SK-N-SH treated with all-trans-retinoic acid at 6 μM for 48 hours (cell line): ENCODE measurements around the gene C13orf46.

Experiments
- ATAC-seq: fragments of 200-7000 bp; cut with Tn5 transposase; 3 replicates; pipeline ENCODE4 v1.9.1; 2020; ENCODE audit warnings: mild to moderate bottlenecking, moderate library complexity
- ARNTL ChIP-seq: fragments of 450-650 bp; formaldehyde crosslinking; IDR thresholded peaks from 2 replicates; pipeline ENCODE4 v1.5.0; 2020; ENCODE audit warnings: low read depth, mild to moderate bottlenecking, moderate library complexity, borderline replicate concordance
- BACH2 ChIP-seq: fragments of 250-450 bp; sonication (Bioruptor Pico); IDR thresholded peaks from 2 replicates; pipeline ENCODE4 v1.9.0; 2021; ENCODE audit warnings: mild to moderate bottlenecking, borderline replicate concordance
- ESRRG ChIP-seq: fragments of 250-450 bp; sonication (Bioruptor Pico); IDR thresholded peaks from 2 replicates; pipeline ENCODE4 v1.6.1; 2021; ENCODE audit warnings: mild to moderate bottlenecking
- GLIS3 ChIP-seq: fragments of 250-450 bp; sonication (Bioruptor Pico); IDR thresholded peaks from 2 replicates; pipeline ENCODE4 v1.5.0; 2020; ENCODE audit warnings: mild to moderate bottlenecking, moderate library complexity
- OSR1 ChIP-seq: fragments of 250-450 bp; sonication (Bioruptor Pico); IDR thresholded peaks from 2 replicates; pipeline ENCODE4 v1.8.0; 2022; ENCODE audit warnings: moderate library complexity, mild to moderate bottlenecking, inconsistent platforms
- PPARA ChIP-seq: fragments of 250-450 bp; sonication (Bioruptor Pico); IDR thresholded peaks from 2 replicates; pipeline ENCODE4 v1.5.0; 2020; ENCODE audit warnings: mild to moderate bottlenecking, borderline replicate concordance
- RARB ChIP-seq: fragments of 250-450 bp; sonication (Bioruptor Pico); IDR thresholded peaks from 2 replicates; pipeline ENCODE4 v1.8.0; 2021; ENCODE audit warnings: mild to moderate bottlenecking, moderate library complexity
- SNAI2 ChIP-seq: fragments of 250-450 bp; sonication (Bioruptor Pico); IDR thresholded peaks from 2 replicates; pipeline ENCODE4 v1.5.0; 2020; ENCODE audit warnings: mild to moderate bottlenecking, moderate library complexity
- TCF4 ChIP-seq: fragments of 250-450 bp; sonication (Bioruptor Pico); IDR thresholded peaks from 2 replicates; pipeline ENCODE4 v1.8.0; 2021; ENCODE audit warnings: mild to moderate bottlenecking, moderate library complexity, borderline replicate concordance
- ZC3H10 ChIP-seq: fragments of 250-450 bp; sonication (Bioruptor Pico); IDR thresholded peaks from 2 replicates; pipeline ENCODE4 v1.5.1; 2021; ENCODE audit warnings: mild to moderate bottlenecking, moderate library complexity
- ZFP3 ChIP-seq: fragments of 250-450 bp; sonication (Bioruptor Pico); IDR thresholded peaks from 2 replicates; pipeline ENCODE4 v1.5.0; 2020; ENCODE audit warnings: mild to moderate bottlenecking, moderate library complexity
- ZFP30 ChIP-seq: fragments of 450-650 bp; formaldehyde crosslinking; IDR thresholded peaks from 2 replicates; pipeline ENCODE4 v1.5.0; 2022; ENCODE audit warnings: mild to moderate bottlenecking, moderate library complexity
- ZNF565 ChIP-seq: fragments of 450-650 bp; formaldehyde crosslinking; conservative IDR thresholded peaks from 2 replicates; pipeline ENCODE4 v1.5.0; 2020; ENCODE audit warnings: low read depth, mild to moderate bottlenecking, moderate library complexity
- ZNF70 ChIP-seq: fragments of 450-650 bp; formaldehyde crosslinking; IDR thresholded peaks from 2 replicates; pipeline ENCODE4 v1.5.0; 2020; ENCODE audit warnings: mild to moderate bottlenecking, moderate library complexity
- ZNF8 ChIP-seq: fragments of 450-650 bp; formaldehyde crosslinking; IDR thresholded peaks from 2 replicates; pipeline ENCODE4 v1.5.0; 2020; ENCODE audit warnings: mild to moderate bottlenecking, moderate library complexity
- TF ChIP-seq, protein P1 (sequence below): fragments of 250-450 bp; sonication (Bioruptor Pico); IDR thresholded peaks from 2 replicates; pipeline ENCODE4 v1.5.1; 2020; ENCODE audit warnings: low read depth, mild to moderate bottlenecking, moderate library complexity
- TF ChIP-seq, protein P2 (sequence below): fragments of 250-450 bp; sonication (Bioruptor Pico); IDR thresholded peaks from 2 replicates; pipeline ENCODE4 v1.8.0; 2020; ENCODE audit warnings: mild to moderate bottlenecking, moderate library complexity, borderline replicate concordance
- TF ChIP-seq, protein P3 (sequence below): fragments of 250-450 bp; sonication (Bioruptor Pico); IDR thresholded peaks from 2 replicates; pipeline ENCODE4 v1.8.0; 2021; ENCODE audit warnings: low read depth, mild to moderate bottlenecking, moderate library complexity, borderline replicate concordance
- TF ChIP-seq, protein P4 (sequence below): fragments of 250-450 bp; sonication (Bioruptor Pico); IDR thresholded peaks from 2 replicates; pipeline ENCODE4 v1.5.1; 2021; ENCODE audit warnings: mild to moderate bottlenecking, moderate library complexity

Gene C13orf46

DNA sequence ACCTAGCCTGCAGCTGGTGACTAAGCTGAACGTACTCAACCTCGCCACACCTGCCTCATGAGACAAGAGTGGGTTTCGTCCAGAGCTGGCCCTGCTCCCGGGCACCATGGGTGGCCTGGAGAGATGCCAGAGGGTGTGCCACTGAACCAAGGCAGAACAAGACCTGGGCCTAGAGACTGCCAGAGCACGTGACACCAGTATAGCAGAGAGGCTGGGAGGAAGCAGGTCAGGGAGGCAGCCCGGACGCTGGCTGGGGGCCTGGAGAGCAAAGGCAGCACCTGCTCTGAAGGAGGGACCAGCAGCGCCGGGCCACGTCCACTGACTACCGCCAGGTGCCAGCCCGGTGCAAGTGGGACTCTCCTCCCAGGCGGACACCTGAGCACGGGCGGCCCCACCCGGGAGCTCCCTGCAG, 7.3 kb upstream of the C13orf46 start:
- ATAC-seq: no peak
- TF ChIP-seq ARNTL (CRISPR knock-in tag) (no peak), SNAI2 (CRISPR knock-in tag) (no peak), GLIS3 (CRISPR knock-in tag) (no peak)

DNA sequence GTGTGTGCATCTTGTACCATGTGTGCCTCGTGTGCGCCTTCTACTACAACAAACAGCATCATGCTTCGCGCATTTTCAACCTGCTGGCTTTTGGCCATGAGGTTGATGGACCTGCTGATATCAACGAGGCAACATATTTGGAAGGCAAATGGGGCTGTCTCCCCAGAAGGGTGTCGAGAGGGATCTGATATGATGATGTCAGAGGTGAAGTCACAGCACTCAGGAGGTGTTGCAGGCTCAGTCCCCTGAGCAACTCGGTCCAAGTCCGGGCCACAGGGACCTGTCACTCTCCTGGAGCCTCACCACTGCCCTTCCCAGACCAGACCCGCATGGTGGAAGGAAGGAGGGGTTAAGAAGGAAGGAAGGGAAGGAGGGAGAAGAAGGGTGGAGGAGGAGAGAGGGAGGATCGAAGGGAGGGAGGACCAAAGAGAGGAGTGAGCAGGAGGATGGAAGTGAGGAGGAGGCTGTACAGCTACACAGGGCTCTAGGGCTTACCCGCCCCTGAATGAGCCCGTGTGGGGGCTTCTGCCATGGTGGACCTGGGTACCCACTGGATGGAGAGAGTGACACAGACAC, 6.7 kb upstream of the C13orf46 start:
- no peak for ATAC-seq
- TF ChIP-seq ZFP30 (CRISPR knock-in tag): no peak
- no peak for TF ChIP-seq ZC3H10 (CRISPR knock-in tag)
- TF ChIP-seq PPARA (CRISPR knock-in tag): no peak
- TF ChIP-seq BACH2 (CRISPR knock-in tag): no peak
- TF ChIP-seq, protein P1, sequence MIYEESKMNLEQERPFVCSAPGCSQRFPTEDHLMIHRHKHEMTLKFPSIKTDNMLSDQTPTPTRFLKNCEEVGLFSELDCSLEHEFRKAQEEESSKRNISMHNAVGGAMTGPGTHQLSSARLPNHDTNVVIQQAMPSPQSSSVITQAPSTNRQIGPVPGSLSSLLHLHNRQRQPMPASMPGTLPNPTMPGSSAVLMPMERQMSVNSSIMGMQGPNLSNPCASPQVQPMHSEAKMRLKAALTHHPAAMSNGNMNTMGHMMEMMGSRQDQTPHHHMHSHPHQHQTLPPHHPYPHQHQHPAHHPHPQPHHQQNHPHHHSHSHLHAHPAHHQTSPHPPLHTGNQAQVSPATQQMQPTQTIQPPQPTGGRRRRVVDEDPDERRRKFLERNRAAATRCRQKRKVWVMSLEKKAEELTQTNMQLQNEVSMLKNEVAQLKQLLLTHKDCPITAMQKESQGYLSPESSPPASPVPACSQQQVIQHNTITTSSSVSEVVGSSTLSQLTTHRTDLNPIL (CRISPR knock-in tag): no peak
- no peak for TF ChIP-seq ARNTL (CRISPR knock-in tag)
- TF ChIP-seq ZFP3 (CRISPR knock-in tag): no peak
- TF ChIP-seq, all 23 proteins: peak for 0

DNA sequence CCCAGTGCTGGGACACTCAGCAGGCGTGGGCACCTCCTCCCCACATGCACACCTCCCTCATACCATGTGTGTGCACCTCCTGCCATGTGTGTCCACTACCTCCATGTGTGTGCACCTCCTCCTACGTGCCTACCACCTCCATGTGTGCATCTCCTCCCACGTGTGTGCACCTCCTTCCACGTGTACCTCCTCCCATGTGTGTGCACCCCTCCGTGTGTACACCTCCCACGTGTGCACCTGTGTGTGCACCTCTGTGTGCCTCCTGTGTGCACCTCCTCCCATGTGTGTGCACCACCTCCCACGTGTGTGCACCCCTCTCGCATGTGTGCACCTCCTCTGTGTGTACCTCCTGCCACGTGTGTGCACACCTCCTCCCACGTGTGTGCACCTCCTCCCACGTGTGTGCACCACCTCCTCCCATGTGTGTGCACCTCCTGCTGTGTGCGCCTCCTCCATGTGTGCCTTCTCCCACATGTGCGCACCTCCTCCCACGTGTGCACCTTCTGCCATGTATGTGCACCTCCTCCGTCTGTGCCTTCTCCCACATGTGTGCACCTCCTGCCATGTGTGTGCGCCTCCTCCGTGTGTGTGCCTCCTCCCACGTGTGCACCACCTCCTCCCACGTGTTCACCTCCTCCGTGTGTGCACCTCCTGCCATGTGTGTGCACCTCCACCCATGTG, 6.1 kb upstream of the C13orf46 start:
- ATAC-seq: no peak
- TF ChIP-seq ZNF565 (CRISPR knock-in tag) (no peak), SNAI2 (CRISPR knock-in tag) (no peak), OSR1 (CRISPR knock-in tag) (no peak), ZNF8 (CRISPR knock-in tag) (no peak), RARB (no peak), ESRRG (CRISPR knock-in tag) (no peak), ZNF70 (no peak)
- TF ChIP-seq, protein P1 (CRISPR knock-in tag): no peak
- TF ChIP-seq, protein P2, sequence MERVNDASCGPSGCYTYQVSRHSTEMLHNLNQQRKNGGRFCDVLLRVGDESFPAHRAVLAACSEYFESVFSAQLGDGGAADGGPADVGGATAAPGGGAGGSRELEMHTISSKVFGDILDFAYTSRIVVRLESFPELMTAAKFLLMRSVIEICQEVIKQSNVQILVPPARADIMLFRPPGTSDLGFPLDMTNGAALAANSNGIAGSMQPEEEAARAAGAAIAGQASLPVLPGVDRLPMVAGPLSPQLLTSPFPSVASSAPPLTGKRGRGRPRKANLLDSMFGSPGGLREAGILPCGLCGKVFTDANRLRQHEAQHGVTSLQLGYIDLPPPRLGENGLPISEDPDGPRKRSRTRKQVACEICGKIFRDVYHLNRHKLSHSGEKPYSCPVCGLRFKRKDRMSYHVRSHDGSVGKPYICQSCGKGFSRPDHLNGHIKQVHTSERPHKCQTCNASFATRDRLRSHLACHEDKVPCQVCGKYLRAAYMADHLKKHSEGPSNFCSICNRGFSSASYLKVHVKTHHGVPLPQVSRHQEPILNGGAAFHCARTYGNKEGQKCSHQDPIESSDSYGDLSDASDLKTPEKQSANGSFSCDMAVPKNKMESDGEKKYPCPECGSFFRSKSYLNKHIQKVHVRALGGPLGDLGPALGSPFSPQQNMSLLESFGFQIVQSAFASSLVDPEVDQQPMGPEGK (CRISPR knock-in tag): no peak
- TF ChIP-seq, protein P3, sequence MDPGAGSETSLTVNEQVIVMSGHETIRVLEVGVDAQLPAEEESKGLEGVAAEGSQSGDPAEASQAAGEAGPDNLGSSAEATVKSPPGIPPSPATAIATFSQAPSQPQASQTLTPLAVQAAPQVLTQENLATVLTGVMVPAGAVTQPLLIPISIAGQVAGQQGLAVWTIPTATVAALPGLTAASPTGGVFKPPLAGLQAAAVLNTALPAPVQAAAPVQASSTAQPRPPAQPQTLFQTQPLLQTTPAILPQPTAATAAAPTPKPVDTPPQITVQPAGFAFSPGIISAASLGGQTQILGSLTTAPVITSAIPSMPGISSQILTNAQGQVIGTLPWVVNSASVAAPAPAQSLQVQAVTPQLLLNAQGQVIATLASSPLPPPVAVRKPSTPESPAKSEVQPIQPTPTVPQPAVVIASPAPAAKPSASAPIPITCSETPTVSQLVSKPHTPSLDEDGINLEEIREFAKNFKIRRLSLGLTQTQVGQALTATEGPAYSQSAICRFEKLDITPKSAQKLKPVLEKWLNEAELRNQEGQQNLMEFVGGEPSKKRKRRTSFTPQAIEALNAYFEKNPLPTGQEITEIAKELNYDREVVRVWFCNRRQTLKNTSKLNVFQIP (CRISPR knock-in tag): no peak
- TF ChIP-seq, protein P4, sequence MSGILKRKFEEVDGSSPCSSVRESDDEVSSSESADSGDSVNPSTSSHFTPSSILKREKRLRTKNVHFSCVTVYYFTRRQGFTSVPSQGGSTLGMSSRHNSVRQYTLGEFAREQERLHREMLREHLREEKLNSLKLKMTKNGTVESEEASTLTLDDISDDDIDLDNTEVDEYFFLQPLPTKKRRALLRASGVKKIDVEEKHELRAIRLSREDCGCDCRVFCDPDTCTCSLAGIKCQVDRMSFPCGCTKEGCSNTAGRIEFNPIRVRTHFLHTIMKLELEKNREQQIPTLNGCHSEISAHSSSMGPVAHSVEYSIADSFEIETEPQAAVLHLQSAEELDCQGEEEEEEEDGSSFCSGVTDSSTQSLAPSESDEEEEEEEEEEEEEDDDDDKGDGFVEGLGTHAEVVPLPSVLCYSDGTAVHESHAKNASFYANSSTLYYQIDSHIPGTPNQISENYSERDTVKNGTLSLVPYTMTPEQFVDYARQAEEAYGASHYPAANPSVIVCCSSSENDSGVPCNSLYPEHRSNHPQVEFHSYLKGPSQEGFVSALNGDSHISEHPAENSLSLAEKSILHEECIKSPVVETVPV (CRISPR knock-in tag): no peak

DNA sequence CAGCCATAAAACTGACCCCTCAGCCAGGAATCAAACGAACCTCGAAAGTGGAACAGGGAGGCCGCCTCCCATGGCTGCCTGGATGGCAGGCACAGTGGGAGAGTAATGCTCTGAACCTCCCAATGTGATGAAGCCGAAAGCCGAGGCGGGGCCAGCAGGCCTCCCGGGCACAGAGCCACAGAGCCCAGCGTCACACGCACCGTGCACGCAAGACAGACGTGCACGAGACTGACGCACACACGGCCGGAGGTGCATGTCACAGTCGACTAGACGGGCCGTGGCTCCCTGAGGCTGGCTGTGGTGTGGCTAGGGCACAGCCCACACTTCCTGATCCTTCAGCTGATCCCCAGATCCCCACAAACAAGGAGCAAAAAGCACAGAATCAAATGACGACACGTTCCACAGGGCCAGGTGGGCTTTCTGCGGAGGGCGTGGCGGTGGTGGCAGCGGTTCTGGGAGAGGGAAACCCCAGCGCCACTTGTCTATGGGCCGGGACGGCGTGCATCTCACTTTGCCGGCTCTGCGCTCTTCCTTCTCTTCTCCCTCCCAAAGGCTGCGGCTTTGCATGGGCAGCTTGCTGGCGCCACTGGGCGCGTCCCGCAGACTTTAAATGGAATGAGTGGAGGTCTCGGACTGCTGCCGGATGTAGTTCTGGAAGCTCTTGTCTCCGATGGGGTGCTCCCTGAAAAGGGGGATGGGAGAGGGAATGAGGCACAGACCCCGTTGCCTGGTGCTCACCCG, 5.0 kb upstream of the C13orf46 start:
- ATAC-seq: no peak
- TF ChIP-seq, protein P4 (CRISPR knock-in tag): no peak
- TF ChIP-seq TCF4: no peak
- TF ChIP-seq ZC3H10 (CRISPR knock-in tag): no peak
- TF ChIP-seq ESRRG (CRISPR knock-in tag): no peak
- TF ChIP-seq SNAI2 (CRISPR knock-in tag): no peak
- TF ChIP-seq PPARA (CRISPR knock-in tag): no peak
- TF ChIP-seq, protein P1 (CRISPR knock-in tag): no peak
